ENCODE results near the gene KRTAP10-5. TPM values are rescaled to one million over a fixed set of nuclear protein-coding genes. Genes with fewer than 3 reads are reported as not detected.

Gene KRTAP10-5
- total RNA-seq, 1 experiment from 2014 or later, result not detected

DNA sequence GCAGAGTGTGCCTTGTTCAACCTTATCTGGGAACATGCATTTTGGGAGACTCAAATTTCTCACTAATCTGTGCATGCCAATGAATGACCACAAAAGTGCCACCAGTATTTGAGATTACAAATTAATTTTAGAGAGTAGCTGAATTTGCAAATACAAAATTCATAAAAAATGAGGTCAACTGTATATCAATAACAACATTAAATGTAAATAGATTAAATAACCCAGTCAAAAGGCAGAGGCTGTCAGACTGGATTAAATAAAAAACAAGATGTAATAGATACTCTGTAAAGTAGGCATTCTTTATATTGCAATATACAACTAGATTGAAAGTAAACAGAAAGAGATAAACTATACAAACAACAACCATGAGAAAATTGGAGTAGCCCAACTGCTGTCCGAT lies 16.3 kb downstream of the KRTAP10-5 start:
- Histone ChIP-seq H2AFZ (ENCODE audit: low read depth, low read length, poor library complexity, severe bottlenecking) (no peak overlapping the region), H4K20me1 (ENCODE audit: insufficient read depth) (no peaks in the 10 kb centered on the region), H3K9ac (ENCODE audit: low read length) (no peak overlapping the region), H3K9me3 (ENCODE audit: control insufficient read depth in 1 of 2, insufficient read depth in 1 of 2, low read depth in 1 of 2, low read length in 2 of 2) (no peaks in the 10 kb centered on the region), H3K4me2 (ENCODE audit: low read length) (no peak overlapping the region), H3K27me3 (ENCODE audit: insufficient read depth, low read length) (no peaks in the 10 kb centered on the region; the same call in 1 of the 2 replicates), H3K79me2 (ENCODE audit: insufficient read depth, low read length) (no peaks in the 10 kb centered on the region), H3K27ac (ENCODE audit: low read depth, low read length) (no peak overlapping the region), H3K36me3 (ENCODE audit: control insufficient read depth in 1 of 2, insufficient read depth in 2 of 2, low read length in 2 of 2) (no peaks in the 10 kb centered on the region), H3K4me1 (ENCODE audit: control insufficient read depth in 1 of 2, insufficient read depth in 2 of 2, low read length in 2 of 2) (no peaks in the 10 kb centered on the region), H3K9me2 (ENCODE audit: insufficient read depth) (no peaks in the 10 kb centered on the region), H3K4me3 (replicated peaks in 1 of 2; ENCODE audit: low read depth in 1 of 2, low read length in 2 of 2) (no peak overlapping the region)
- no TSS peak for BruUV-seq (replicated peaks)
- intact Hi-C loops (cut with micrococcal nuclease), result loop anchor here (10.0 kb wide), 1 partner anchor 111 kb away; no protein-coding TSS in a partner anchor
- DNase-seq (ENCODE audit: low read depth, low spot score) (no peak), ATAC-seq (no peak)
- ChIA-PET RAD21 (ENCODE audit: low non-redundant PET in 1 of 2, low total read pairs in 2 of 2, uncharacterized antibody in 2 of 2, unreplicated experiment in 2 of 2) (no interaction called here), CTCF (no interaction called here), POLR2A (no interaction called here)
- TF ChIP-seq CEBPB (IDR thresholded peaks at IDR 0.05; ENCODE audit: low read depth), result no peak
- TF ChIP-seq RAD21 (IDR thresholded peaks at IDR 0.05; ENCODE audit: low read depth), result no peak
- TF ChIP-seq POLR2AphosphoS5 (IDR thresholded peaks at IDR 0.05; ENCODE audit: low read depth, low read length), result no peak
- no peak for TF ChIP-seq CBX3 (IDR thresholded peaks at IDR 0.05; ENCODE audit: low read depth)
- TF ChIP-seq YY1 (IDR thresholded peaks at IDR 0.05; ENCODE audit: extremely low read depth, insufficient replicate concordance, low read depth, low read length), result no peak
- TF ChIP-seq, protein P1, sequence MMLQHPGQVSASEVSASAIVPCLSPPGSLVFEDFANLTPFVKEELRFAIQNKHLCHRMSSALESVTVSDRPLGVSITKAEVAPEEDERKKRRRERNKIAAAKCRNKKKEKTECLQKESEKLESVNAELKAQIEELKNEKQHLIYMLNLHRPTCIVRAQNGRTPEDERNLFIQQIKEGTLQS (IDR thresholded peaks at IDR 0.05), result no peak
- TF ChIP-seq, protein P2, sequence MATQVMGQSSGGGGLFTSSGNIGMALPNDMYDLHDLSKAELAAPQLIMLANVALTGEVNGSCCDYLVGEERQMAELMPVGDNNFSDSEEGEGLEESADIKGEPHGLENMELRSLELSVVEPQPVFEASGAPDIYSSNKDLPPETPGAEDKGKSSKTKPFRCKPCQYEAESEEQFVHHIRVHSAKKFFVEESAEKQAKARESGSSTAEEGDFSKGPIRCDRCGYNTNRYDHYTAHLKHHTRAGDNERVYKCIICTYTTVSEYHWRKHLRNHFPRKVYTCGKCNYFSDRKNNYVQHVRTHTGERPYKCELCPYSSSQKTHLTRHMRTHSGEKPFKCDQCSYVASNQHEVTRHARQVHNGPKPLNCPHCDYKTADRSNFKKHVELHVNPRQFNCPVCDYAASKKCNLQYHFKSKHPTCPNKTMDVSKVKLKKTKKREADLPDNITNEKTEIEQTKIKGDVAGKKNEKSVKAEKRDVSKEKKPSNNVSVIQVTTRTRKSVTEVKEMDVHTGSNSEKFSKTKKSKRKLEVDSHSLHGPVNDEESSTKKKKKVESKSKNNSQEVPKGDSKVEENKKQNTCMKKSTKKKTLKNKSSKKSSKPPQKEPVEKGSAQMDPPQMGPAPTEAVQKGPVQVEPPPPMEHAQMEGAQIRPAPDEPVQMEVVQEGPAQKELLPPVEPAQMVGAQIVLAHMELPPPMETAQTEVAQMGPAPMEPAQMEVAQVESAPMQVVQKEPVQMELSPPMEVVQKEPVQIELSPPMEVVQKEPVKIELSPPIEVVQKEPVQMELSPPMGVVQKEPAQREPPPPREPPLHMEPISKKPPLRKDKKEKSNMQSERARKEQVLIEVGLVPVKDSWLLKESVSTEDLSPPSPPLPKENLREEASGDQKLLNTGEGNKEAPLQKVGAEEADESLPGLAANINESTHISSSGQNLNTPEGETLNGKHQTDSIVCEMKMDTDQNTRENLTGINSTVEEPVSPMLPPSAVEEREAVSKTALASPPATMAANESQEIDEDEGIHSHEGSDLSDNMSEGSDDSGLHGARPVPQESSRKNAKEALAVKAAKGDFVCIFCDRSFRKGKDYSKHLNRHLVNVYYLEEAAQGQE (IDR thresholded peaks at IDR 0.05; ENCODE audit: low read depth), result no peak
- TF ChIP-seq, protein P3, sequence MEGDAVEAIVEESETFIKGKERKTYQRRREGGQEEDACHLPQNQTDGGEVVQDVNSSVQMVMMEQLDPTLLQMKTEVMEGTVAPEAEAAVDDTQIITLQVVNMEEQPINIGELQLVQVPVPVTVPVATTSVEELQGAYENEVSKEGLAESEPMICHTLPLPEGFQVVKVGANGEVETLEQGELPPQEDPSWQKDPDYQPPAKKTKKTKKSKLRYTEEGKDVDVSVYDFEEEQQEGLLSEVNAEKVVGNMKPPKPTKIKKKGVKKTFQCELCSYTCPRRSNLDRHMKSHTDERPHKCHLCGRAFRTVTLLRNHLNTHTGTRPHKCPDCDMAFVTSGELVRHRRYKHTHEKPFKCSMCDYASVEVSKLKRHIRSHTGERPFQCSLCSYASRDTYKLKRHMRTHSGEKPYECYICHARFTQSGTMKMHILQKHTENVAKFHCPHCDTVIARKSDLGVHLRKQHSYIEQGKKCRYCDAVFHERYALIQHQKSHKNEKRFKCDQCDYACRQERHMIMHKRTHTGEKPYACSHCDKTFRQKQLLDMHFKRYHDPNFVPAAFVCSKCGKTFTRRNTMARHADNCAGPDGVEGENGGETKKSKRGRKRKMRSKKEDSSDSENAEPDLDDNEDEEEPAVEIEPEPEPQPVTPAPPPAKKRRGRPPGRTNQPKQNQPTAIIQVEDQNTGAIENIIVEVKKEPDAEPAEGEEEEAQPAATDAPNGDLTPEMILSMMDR (IDR thresholded peaks at IDR 0.05 in 2 of 3, conservative IDR thresholded peaks at IDR 0.05 in 1 of 3; ENCODE audit: borderline replicate concordance in 1 of 3, insufficient read depth in 1 of 3, low read depth in 2 of 3, low read length in 2 of 3), result no peak
- TF ChIP-seq, protein P4, sequence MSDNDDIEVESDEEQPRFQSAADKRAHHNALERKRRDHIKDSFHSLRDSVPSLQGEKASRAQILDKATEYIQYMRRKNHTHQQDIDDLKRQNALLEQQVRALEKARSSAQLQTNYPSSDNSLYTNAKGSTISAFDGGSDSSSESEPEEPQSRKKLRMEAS (IDR thresholded peaks at IDR 0.05), result no peak
- TF ChIP-seq TCF7L2 (IDR thresholded peaks at IDR 0.05; ENCODE audit: borderline replicate concordance, extremely low read depth, insufficient read depth, insufficient read length), result no peak
- no peak for TF ChIP-seq ZNF274 (IDR thresholded peaks at IDR 0.05; ENCODE audit: low read depth, low read length)
- TF ChIP-seq ZFX (IDR thresholded peaks at IDR 0.05), result no peak
- no peak for TF ChIP-seq EGR1 (IDR thresholded peaks at IDR 0.05; ENCODE audit: low read depth)
- TF ChIP-seq SRF (IDR thresholded peaks at IDR 0.05; ENCODE audit: low read depth), result no peak
- no peak for TF ChIP-seq ELF1 (IDR thresholded peaks at IDR 0.05; ENCODE audit: borderline replicate concordance, low read depth)
- TF ChIP-seq, protein P5, sequence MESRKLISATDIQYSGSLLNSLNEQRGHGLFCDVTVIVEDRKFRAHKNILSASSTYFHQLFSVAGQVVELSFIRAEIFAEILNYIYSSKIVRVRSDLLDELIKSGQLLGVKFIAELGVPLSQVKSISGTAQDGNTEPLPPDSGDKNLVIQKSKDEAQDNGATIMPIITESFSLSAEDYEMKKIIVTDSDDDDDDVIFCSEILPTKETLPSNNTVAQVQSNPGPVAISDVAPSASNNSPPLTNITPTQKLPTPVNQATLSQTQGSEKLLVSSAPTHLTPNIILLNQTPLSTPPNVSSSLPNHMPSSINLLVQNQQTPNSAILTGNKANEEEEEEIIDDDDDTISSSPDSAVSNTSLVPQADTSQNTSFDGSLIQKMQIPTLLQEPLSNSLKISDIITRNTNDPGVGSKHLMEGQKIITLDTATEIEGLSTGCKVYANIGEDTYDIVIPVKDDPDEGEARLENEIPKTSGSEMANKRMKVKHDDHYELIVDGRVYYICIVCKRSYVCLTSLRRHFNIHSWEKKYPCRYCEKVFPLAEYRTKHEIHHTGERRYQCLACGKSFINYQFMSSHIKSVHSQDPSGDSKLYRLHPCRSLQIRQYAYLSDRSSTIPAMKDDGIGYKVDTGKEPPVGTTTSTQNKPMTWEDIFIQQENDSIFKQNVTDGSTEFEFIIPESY (IDR thresholded peaks at IDR 0.05; ENCODE audit: extremely low read depth, insufficient replicate concordance, low read length), result no peak
- no peak for TF ChIP-seq SP1 (IDR thresholded peaks at IDR 0.05; ENCODE audit: low read depth)
- no peak for TF ChIP-seq SIN3A (IDR thresholded peaks at IDR 0.05; ENCODE audit: low read depth)
- no peak for TF ChIP-seq EZH2 (IDR thresholded peaks at IDR 0.05)
